Stimulated activated CD8-positive, alpha-beta memory T cell treated with anti-CD3 and anti-CD28 coated beads, Interleukin-2, amount 100 ng/mL, for 1 hour (primary cell): ENCODE data around the gene ATG7.
"Not testable (repeated sequence)": the region's sequence is repeated elsewhere in the genome, so short reads cannot be mapped to it uniquely, and the experiment has no call there.

ENCODE experiments used
- DNase-seq, 2 donors: peaks; one replicate each; pipeline ENCODE4 v3.0.0-alpha.2; 2020; ENCODE audit warnings: low read depth in 2 of 2

The ATG7 gene

DNA sequence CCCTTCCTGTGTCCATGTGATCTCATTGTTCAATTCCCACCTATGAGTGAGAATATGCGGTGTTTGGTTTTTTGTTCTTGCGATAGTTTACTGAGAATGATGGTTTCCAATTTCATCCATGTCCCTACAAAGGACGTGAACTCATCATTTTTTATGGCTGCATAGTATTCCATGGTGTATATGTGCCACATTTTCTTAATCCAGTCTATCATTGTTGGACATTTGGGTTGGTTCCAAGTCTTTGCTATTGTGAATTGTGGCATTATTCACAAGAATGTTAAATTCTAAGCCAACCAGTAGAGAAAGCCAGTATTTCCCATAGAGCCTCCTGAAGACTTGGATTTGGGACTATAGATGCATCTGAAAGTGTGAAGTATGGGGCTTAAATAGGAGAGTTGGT is 230.2 kb downstream of the ATG7 start:
- not testable (repeated sequence) for DNase-seq

DNA sequence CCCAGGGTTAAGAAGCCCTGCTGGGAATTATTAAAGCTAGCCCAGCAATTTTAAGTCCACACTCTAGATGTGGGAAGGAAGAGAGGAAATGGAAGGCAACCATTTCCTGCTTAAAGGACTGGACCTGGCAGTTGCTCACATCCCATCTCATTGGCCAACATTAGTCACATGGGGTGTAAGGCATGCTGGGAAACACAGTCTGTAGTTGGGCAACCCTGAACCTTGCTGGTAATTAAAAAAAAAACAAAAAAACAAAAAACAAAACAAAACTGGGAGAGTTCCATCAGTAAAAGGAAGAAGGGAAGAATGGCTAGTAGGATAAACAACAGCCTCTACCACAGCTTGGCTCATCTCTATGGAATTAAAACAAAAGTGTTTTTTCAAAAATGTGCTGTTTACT is 235.5 kb downstream of the ATG7 start:
- no peak for DNase-seq

DNA sequence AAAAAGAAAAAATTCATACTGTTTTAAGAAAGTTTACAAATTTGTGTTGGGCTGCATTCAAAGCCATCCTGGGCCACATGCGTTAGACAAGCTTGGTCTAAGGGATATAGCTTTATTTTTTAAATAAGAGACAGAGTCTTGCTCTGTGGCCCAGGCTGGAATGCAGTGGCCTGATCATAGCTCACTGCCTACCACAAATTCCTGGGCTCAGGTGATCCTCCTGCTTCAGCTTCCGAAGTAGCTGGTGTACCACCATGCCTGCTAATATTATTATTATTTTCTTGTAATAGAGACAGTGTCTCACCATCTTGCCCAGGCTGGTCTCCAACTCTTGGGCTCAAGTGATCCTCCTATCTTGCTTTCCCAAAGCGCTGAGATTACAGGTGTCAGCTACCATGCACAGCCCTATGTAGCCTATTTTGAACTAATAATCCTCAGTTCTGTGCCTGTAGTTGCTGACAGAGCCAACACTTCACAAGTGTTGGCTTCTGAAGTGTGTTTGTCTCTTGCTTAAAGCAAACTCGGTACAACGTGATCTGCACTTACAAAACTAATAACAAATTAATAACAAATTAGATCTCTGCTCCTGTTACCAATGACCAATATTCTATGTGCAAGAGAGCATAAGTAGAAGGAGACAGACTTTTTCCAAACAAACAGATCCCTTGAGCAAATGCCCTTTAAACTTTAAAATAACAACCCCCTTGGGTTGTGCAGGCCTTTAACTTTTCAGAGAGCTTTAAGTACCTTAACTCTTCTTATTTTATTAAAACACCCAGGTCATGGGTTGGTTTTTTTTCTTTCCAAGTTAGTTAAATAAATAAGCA is 236.4 kb downstream of the ATG7 start:
- no peak for DNase-seq

DNA sequence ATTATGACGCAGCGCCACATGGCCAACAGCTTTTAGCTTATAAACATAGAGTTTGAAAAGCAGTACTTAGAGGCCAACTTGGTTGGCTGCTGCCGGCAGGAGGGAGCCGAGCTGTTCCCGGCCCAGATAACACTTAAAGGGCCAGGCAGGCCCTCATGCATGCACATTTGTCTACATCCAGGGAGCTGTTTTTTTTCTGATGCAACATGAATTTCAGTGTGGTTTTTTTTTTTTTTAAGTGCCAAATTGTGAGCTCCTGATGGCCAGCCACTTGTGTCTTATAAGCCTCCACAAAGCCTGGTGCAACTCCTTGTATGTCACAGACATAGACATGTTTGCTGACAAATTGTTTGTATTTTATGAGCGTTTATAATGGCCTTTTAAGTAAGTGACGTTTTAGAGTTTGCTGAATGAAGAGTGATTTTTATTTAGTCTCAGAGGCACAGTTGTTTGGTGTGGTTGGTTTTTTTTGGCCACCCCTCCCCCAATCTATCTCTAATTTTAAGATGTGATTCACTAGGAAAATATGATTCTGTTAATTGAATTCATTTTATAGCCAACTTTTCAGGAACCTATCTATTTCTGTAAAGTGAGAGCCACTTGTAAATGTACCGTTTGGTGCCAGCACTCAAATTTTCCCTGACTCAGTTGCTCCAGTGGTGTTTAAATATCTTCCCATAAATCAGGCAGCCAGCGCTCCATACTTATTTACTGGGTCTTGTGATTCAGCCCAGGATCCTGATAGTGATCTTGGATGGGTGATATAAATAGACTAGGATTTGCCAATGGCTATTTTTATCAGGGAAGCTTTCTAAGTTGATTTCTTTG is 237.2 kb downstream of the ATG7 start:
- no peak for DNase-seq

DNA sequence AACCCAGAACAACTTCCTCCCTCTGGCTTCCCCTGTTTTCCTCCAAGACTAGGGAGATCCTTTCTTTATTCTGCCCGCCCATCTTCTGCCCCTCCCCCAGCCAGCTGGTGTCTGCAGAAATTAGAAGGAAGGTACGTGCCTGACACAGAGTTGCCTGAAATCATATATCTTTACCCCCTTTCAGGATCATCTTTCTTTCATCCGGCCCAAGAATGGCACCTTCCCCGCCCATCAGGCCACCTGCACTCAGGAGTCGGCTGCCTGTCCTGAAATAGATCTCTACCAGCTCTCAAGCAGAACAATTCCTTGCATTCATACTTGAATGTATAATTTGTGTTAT is 237.8 kb downstream of the ATG7 start:
- no peak for DNase-seq

DNA sequence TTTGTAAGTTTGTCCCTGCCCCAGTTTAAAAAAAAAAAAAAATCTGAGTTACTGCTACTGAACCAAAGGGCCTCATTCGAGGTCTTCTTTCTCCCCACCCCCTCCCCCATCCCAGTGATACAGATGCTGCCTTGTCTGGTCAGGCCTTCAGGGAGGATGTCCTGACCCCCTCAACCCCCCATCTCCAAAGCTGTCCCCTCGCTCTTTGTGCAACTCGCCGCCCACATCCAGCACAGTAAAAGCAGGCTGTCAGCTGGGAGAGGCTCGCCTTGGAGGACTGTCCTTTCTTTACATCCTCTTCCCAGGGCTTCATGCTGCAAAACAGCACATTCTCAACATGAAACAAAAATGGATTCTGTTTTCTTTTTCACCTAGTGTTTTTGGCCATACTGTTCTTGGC is 238.2 kb downstream of the ATG7 start:
- no peak for DNase-seq

DNA sequence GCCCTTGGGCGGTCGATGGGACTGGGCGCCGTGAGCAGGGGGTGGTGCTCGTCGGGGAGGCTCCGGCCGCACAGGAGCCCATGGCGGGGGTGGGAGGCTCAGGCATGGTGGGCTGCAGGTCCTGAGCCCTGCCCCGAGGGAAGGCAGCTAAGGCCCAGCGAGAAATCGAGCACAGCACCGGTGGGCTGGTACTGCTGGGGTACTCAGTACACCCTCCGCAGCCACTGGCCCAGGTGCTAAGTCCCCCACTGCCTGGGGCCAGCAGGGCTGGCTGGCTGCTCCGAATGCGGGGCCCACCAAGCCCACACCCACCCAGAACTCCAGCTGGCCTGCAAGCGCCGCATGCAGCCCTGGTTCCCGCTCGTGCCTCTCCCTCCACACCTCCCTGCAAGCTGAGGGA is 239.4 kb downstream of the ATG7 start:
- not testable (repeated sequence) for DNase-seq

DNA sequence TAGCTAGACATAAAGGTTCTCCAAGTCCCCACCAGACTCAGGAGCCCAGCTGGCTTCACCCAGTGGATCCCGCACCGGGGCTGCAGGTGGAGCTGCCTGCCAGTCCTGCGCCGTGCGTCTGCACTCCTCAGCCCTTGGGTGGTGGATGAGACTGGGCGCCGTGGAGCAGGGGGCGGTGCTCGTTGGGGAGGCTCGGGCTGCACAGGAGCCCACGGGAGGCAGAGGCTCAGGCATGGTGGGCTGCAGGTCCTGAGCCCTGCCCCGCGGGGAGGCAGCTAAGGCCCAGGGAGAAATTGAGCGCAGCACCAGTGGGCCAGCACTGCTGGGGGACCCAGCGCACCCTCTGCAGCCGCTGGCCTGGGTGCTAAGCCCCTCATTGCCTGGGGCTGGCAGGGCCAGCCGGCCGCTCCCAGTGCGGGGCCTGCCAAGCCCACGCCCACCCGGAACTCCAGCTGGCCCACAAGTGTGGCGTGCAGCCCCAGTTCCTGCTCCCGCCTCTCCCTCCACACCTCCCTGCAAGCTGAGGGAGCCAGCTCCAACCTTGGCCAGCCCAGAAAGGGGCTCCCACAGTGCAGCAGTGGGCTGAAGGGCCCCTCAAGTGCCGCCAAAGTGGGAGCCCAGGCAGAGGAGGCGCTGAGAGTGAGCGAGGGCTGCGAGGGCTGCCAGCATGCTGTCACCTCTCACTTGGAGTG is 241.1 kb downstream of the ATG7 start:
- not testable (repeated sequence) for DNase-seq

DNA sequence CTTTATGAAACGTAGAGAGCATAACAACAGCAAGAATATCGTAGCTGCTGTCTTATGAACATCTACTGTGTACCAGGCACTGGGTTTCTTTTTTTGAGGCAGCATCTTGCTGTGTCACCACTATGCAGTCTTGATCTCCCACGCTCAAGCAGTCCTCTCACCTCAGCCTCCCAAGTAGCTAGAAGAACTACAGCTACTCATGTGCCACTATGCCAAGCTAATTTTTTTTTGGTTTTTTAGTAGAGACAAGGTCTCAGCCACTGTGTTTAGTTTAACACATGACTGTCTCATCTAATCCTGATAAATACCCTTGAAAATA is 241.6 kb downstream of the ATG7 start:
- DNase-seq = no peak

DNA sequence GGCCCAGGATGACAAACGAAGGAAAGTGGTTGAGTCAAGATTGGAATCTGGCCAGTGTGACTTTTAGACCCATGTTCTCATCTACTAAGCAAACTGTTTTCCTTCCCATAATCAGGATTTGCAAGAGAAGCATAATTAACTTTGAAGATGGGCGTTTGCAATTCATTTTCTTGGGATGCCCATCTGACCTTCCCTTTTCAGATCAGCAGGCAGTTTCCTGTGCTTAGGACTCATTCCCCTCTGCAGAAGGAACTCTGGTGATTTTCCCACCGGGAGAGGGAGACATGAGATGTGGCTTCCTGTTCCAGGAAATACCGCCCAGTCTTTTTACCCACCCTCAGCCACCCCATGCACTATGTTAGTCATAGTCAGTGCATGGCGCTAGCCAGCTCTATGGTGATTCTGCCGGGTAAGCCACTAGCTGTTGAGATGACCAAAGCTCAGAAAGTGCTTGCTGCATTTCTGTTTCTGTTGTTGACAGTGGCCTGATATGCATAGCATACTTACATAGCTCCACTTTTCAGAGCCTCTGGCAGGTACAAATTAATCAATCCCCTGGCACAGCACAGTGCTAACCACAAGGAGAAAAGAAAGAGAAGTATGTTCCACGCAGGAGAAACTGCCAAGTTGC is 242.1 kb downstream of the ATG7 start:
- DNase-seq = no peak

DNA sequence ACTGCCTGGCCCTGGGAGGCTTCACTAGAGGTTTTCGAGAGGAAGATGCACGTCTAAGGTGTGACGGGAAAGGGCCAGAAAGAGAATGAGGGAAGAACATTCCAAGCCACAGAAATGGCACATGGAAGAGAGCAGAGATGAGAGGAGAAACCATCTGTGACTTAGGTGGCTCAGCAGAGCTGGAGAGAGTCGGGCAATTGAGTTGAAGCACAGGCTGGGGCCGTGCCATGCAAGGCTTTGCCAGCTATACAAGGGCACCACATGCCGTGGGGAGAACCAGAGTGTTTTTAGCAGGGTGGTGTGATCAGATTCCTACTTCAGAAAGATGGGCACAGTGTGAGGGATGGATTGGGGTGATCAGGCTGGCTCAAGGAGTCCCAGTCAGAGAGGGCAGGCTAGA is 245.4 kb downstream of the ATG7 start:
- no peak for DNase-seq

DNA sequence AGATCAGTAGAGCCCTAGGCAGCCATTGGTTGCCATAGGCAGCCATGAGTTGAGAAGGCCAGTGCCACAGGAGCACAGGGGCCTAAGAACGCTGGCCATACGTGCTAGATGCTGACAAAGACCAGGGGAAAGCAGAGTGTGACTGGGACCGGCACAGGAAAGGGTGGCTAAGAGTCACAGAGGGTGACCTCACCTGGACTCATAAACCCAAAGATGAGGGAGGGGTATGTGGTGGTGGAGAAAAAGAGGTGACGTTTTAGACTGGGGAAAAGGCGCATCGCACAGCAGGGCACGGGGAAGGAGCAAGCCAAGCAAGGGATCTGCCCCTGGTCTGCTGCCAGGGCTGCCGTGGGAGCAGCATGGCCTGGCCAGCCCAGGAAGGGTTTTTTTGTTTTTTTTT is 249.0 kb downstream of the ATG7 start:
- DNase-seq = no peak

DNA sequence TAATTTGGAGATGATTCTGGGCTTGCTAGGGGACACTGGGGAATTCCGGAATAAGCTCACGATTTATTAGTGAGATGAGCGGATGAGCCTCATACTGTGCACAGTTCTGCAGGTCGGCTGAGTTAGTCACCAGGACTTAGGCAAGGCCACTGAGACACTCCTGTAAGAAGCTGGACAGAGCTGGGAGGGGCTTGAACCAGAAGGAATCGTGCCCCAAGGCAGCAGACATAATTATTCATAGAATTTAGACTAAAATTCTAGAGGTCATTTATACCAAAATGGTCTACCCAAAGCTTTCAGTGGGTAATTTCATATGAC is 250.2 kb downstream of the ATG7 start:
- no peak for DNase-seq

DNA sequence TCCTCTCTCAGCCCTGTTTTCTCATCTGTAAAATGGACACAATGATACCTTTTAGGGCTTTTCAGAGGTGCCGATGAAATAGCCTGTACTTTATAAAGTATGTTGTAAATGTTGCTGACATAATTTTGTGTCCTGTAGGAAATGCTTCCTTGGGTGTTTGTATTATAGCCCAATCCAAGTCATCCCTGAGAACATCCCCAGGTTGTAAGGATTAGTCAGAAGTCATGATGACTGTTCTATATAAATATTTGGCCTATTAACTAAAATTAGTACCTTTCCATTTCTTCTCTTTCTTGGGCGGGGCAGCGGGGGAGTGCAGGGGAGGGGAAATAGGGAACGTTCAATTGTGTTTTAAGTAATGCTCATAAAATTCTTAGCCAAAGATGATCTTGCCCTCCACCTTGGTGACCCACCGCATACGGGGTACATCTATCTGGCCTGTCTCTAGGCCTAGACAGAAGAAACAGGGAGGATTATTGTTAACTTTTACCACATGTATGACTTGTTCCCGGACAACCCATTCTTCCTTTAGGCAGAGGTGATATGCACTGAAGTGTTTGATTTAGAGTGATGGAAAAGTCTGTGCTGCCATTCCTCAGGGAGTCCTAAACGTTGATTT is 250.9 kb downstream of the ATG7 start:
- no peak for DNase-seq

DNA sequence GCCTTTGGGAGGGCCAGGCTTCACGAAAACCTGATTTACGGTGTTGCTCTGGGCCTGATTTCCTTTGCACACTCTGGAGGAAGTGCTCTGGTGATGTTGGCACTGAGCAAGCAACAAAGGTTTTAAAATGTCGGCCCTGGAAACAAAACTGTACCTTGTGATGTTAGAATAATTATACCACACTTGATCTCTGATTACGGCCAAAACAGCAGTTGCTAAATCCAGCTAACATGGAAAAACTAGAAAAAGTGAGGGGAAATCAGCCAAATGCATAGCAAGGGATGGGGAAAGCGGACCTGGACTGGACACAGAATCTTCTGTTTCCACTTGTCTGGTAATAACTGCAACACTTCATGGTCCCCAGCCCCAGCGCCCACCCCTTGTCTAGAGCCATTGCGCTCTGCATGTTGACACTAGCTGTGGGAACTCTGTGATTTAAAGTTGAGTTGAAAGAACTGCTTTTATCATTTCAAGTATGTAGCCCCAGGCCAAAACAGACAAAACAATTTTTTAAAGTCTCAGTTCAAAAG is 251.4 kb downstream of the ATG7 start:
- DNase-seq = no peak

DNA sequence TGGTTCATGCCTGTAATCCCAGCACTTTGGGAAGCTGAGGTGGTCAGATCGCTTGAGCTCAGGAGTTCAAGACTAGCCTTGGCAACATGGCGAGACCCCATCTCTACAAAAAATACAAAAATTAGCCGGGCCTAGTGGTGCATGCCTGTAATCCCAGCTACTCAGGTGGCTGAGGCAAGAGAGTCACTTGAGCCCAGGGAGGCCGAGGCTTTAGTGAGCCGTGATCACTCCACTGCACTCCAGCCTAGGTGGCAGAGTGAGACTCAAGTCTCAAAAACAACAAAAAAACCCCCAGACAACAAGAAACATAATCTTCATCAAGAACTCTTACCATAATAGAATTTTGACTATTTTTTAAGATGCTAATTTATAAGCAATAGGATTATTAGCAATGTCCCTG is 253.9 kb downstream of the ATG7 start:
- DNase-seq = not testable (repeated sequence)

DNA sequence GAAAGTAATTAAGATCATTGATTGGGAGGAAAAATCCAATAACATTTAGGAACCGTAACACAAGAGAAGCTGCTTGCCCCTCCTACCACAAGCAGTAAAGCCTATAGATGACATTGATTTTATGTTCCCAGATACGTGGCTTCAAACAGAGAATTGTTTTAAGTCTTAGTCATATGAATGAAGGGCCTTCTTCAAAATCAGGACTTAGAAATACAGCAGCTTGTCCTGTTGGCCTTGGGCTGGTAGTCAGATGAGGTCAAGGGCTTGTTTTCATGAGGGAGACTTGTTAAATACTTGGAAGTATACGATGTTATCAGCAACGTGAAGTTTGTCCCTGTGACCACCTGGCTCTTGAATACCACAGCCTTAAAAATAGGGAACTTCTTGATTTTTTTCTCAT is 257.1 kb downstream of the ATG7 start:
- no peak for DNase-seq

DNA sequence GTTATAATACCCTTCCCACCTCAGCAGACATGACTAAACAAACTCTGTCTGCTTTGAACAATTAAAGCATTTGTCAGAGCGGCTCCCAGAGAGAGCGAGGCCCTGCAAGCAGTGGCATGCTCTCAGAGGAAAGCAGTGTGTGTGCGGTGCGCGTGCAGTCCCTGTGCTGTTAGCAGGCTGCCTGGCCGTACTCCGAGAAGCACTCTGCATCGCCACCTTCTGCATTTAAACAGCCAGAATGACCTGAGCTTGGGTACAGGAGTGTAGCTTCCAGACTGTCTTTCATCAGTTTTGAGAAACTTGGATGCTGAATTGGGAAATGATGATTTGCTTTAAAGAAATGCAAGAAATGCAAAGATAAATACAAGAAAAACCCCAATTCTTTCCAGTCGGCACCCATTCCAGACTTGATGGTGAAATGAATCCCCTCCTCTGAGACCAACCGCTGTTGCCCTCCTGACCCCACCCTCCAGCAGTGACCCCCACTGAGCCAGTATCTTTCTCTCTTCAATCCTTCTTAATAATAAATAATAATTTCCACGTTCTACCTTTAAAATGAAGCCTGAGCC is 258.0 kb downstream of the ATG7 start:
- no peak for DNase-seq

DNA sequence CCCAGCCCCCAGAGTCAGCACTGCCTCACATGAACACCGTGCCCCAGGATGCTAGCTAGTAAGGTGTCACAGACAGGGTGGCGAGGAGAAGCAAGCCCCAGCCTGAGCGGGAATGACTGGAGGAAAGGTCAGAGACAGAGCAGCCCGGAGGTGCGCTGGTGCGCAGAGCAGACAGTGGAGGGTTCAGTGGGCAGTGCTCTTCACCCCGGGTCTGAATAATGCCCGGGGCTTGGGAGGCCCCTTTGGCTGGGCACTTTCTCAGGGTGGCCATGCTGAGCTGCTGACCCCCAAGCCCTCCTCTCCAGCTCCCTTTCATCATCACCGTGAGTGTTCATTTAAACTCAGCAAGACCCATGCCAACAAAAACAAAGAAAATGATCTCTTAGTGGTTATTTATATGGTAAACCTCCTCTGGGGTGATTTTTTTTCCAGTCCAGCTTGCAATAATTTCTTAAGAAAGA is 260.8 kb downstream of the ATG7 start:
- no peak for DNase-seq

DNA sequence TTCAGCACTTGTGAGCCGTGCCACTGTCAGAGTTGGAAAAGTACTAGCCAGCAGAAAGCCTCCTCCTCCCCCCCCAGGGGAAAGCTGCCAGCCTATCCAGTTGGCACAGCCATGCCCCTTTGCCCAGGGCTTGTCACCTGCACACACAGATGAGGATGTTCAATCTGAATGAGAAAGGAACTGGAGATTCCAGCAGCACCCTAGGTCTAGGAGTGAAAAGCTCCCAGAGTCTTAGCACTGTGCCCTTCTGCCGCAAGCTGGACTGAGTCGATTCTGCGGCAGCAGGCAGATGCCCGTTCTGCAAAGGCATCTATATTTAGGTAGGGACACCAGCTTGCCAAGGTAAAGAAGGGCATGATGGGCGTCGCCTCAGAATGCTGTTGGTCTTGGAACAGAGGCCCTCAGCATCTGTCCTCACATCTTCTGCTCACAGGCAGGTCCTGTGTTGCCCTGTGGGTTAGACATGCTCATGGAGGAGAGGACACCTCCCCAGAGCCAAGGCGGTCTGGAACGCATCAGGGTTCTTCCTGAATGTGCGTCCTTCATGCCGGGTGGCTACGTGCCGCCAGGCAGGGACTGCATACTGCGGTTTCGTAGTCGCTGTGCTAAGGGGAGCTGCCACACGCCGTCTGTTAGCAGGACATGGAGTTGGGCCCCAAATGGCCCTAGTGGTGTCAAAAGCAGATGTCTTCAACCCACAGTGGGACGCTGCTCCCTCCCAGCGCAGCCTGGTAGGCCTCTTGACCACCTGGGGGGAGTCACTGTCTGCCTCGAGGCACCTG is 262.0 kb downstream of the ATG7 start:
- DNase-seq = no peak

DNA sequence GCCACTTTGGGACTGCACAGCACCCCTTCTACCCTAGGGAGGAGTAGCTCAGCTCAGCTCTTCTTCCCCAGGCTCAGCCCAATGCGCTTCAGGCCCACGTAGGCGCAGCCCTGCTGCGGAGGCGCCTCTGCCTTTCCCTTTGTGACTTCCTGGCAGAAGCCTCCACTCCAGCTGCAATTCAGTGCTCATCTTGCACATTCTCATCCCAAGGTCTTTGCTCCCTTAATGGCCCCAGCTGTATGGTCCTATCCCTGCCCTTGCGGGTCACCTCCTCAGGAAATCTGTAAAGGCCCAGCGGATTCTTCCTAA is 262.6 kb downstream of the ATG7 start:
- no peak for DNase-seq
